Retina (tissue), 1 donor: ENCODE measurements around the gene NRIP2.

Experiments
- DNase-seq: peaks from one replicate; pipeline ENCODE4 v3.0.0-alpha.2; 2016

NRIP2 gene

DNA sequence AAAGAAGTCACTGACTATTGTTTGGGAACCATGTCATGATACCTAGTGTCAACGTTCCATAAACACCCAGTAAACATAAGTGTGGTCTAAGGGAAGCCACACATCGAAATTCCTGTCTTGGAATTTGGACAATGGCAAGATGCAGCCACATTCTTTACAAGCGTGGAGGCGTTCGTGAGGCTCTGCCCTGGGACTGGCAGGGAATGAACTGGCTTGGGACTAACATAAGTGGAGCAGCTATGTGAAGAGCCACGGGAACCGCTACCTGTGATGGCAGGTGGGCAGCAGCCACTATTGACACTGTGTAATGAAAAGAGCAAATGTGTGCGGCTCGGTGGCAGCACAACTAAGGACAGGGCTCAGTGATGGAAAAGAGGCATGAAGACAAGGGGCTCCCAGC lies 10.0 kb upstream of the NRIP2 start:
- DNase-seq = no peak

DNA sequence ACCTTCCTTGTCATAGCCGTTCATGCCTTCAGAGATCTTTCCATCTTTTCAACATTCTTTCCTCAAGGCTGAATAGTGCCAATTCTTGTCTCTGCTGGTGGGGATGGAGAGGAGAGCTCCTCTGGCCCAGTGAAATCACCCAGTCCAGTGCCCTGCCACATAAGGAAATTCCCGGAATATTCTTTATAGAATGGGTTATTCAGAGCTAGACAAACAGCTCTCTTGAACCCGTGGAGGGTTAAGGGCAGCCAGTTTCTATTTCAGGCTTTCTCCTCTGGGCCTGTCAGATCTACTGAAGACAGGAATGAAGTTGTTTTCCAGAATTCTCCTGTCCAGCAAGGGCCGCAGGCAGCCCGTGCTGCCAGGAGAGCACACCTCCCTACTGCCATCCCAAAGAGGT lies 8.1 kb upstream of the NRIP2 start:
- no peak for DNase-seq

DNA sequence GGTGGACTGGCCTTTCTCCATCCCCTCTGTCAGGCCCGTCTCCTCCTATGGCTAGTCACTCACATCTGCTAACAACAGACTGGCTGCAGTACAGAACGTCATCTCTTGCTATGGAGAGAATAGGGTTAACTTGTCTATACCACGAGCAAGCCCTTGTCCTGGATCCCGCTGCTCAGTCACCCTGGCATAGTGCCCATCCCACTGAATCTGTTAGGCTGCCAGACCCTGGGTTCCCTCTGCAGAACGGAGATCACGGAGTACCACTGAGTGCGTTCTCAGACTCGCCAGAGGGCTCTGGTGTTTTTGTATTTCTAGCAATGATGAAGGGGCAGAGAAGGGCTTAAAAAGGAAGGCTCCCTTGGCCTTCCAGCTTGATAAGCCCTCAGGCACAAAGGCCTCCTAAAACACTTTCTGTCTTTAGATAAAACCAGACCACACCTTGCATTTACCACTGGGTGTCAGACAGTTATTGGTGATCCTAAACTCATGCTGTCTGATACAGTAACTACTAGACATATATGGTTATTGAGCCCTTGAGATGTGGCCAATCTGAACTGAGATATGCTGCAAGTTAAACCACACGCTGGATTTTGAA lies 6.3 kb upstream of the NRIP2 start:
- DNase-seq = no peak

DNA sequence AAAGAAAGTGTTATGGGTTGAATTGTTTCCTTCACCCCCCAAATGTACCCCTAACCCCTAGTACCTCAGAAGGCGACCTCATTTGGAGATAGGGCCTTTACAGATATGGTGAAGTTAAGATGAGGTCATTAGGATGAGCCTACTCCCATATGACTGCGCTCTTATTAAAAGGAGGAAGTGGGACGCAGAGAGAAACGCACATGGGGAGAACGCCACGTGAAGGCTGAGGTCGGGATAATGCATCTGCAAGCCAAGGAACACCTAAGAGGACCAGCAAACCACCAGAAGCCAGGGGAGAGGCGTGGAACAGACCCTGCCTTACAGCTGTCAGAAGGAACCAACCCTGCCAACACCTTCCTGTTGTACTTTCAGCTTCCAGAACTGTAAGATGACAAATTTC lies 1.7 kb upstream of the NRIP2 start:
- no peak for DNase-seq

DNA sequence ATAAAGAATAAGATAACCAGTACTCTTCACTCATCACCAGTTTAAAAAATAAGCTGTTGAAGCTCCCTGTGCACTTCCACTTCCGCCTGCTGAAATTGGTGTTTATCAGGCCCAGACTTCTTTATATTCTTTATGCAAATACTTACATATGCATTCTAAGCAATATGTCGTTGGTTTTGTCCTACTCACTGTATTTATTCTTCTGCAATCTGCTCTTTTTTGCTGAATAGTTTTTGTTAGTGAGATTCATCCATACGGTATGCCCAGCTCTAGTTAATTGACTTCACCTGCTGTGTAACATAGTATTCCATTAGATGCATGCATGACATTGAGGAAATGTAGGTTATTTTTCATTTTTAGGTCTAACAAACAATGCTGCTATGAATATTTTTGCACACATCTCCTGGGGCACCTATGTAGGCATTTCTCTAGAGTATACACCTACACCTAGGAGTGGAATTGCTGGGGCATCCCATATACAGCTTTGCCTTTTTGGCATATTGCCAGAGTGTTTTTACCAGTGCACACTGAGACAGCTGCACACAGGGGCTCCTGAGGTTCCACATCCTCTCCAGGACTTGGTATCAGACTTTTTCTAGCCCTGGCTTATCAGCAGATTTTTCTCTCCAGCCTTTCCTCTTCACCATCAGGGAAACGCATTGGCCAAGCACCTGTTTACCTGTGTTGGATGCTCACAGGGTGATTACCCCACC lies 1.0 kb upstream of the NRIP2 start:
- no peak for DNase-seq

DNA sequence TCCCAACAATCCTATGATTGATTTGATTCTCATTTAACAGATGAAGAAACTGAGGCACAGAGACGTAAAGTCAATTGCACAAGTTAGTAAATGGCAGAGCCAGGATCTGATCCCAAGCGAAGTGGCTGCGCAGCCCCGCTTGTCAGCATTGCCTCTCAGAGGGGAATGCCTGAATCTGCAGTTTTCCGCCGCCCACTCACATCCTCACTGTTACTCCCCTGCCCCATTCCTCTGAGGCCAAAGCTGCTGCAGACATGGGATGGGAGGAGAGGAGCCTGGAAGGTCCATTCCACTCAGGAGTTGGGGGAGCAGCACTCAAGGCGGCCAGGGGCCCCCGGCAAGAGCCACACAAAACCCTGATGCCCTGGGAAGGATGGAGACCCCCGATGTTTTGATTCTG lies 1.0 kb downstream of the NRIP2 start:
- no peak for DNase-seq

DNA sequence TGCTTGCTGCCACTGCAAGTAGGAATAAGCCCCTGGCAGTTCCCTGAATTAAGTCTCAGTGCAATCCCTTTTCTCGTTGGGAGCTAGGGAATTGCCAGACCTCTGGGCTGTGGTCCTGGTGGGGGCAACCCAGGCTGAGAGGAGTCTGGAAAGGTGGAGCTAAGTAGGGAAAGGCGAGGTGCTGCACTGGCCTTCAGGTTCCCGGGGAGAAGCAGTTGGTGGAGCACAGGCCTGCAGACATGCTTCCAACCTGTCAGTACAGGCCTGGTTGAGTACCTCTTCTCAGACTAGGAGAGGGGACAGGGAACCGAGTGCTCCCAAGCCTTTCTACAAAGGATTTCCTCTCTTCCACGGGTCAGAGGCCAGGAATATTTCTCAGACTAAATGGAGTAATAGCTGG lies 1.5 kb downstream of the NRIP2 start:
- DNase-seq = no peak

DNA sequence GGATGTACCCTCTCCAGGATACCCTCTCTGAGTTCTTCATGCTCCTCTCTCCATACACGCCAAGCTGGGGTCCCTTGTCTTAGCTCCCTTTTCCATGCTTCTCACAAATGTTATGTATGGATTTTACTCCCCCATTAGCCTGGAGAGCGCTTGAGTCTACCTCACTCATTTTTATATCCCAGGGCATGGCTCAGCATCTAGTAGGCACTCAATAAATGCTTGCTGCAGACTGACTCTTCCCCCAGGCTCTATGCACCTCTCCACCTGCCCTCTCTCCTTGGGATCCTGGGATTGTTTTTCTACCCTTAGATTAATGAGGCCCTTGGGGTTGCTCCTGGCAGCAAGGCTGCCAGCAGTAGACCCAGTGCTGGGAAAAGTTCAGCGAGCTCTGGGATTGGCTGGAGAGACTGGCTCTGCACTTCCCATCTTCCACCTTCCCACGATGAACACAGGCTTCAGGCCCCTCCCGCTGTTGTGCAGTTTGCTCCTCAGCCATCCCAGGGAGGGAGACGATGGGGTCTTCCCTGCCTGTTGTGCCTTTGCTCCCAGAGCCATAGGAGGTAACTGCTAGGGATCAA lies 2.2 kb downstream of the NRIP2 start:
- DNase-seq = no peak

DNA sequence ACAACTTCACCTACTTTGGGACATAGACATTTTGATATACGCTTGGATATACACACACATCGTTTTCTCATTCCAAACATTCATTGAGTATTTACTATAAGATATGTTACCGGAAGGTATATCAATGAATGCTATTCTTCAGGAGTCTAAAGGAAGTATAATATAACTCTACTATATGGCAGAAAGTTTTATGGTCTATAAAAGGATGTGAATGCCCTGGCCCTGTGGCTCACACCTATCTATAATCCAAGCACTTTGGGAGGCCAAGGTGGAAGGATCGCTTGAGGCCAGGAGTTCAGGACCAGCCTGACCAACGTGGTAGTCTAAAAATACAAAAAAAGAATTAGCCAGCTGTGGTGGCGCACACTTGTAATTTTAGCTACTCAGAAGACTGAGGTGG lies 5.6 kb downstream of the NRIP2 start:
- no peak for DNase-seq

DNA sequence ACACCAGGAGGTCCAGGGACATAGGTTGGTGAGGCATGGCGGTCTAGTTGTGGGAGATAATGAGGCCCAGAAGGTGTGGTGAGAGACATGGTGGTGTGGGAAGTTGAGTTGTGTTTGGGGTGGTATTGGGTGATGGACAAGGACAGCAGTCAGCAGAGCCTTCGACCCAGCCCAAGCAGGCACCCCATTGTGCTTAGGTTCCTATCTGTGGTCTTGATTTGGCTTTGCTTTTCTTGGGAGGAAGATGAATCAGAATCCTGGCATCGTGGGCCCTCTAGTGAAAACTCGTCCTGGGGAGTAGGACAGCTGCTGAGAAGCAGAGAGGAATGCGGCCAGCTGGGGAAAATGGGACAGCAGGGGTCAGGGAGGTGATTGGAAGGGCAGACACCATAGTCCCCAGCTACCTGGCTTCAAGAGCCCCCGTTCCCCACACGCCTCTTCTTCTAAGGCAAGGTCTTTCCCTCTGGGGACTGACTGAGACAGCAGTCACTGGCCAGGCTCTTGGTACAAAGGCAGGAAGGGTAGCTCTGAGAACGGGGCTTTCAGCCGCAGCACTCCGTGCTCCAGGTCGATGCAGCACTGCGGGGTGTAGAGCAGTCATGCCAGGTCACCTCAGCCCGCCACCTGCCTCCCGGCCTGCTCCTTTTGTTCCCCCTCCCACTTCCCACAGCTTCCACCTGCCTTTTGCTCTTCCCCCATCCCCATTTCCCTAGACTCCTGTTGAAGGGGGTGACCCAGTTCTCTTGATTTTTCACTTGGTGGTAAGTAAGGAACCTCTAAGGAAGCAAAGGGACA lies 7.9 kb downstream of the NRIP2 start:
- no peak for DNase-seq

DNA sequence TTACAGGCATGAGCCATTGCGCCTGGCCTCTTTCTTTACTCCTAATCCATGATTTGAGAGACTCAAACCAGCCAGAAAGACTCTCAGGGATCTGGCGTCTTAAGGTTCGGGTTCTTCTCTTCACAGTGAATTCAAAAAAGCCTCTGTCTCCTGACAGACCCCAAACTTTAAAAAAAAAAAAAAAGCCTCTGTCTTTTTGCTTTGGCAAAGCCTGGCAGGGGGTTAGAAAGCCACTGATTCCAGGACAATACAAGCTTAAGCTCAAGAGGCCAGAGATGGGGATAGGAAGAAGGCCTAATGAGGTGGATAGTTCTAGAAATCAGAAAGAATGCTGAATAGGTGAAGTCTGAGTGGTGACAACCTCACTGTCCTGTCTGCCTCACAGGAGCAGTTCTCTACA lies 8.8 kb downstream of the NRIP2 start:
- no peak for DNase-seq

DNA sequence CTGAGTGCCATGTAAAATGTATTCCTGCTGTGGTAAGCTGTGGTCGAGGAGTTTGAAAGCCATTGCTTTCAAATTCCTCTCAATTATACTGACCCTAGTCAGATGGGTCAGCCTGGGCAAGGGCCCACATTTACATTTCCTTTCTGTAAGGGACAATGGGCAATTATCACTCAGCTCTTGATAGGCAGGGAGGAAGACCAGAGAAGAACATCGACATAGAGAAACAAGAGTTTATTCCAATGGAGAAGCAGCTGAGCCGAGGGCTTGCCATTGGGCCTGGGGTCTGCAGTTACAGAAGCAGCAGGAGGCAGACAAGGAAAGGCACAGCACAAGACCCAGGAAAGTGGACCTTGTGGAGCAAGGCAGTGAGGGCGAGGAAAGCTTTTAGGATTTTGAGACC lies 9.7 kb downstream of the NRIP2 start:
- no peak for DNase-seq

DNA sequence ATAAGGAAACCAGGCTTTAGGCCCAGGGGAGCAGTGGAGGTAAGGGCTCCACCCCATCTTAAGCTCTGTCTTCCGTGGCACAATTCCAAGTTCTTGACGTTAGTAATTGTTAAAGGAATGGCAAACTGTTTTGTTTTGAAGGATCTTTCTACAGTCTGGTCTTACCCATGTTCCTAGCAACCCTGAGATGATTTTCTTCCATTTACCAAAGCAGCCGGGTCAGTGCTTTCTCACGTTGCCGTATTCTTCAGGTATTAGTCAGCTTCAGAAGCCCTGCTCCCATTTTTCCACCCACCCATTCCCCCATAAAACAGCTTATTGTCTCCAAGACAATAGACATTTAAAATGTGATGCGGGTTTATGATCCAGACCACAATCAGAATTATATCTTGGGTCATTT lies 10.3 kb downstream of the NRIP2 start:
- DNase-seq = no peak

DNA sequence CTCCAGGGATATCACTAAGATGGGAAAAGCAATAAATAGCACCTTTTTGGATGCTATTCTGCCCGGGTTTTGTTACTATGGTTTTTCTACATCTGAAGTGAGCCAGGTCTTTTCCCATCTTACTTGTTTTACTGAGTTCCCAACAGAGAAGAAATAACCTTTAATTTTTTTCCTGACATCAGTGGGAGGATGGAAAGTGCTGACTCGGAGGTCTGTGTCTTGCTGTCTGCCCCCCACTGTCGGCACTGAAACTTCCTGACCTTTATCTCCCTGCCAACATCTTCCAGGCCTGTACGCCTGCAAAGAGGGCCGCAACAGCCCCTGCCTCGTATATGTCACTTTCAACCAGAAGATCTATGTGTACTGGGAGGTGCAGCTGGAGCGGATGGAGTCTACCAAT lies 11.4 kb downstream of the NRIP2 start:
- no peak for DNase-seq

DNA sequence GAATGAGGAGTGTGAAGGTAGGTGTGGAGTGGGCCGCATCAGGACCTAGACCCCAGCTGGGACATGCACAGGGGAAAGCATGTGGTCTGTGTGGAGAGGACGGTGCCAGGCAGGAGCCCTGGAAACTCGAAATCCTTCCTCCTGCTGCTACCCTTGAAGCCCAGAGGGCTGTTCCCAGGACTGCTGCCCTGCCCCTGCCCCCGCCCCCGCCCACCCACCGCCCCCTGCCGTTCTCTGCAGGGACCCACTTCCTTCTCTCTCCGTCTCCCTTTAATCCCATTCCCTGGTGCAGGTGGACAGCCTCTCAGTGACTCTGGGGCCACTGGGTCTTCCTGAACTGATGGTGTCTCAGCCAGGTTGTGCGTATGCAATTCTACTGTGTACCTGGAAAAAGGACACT lies 14.4 kb downstream of the NRIP2 start:
- no peak for DNase-seq

DNA sequence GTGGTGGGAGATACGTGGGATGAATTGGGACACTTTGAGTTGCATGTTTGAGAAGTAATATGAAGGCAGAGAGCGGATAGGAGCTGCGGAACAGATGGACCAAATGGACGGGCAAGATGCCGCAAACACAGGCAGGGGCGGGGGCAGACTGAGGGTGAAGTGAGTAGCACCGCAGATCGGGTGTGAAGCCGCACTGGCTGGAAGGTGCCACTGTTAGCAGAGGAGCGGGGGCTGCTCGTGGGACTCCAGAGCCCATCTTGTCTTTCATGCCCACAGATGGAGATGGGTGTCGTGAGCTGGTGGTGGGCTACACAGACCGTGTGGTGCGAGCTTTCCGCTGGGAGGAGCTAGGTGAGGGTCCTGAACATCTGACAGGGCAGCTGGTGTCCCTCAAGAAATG lies 15.0 kb downstream of the NRIP2 start:
- no peak for DNase-seq

DNA sequence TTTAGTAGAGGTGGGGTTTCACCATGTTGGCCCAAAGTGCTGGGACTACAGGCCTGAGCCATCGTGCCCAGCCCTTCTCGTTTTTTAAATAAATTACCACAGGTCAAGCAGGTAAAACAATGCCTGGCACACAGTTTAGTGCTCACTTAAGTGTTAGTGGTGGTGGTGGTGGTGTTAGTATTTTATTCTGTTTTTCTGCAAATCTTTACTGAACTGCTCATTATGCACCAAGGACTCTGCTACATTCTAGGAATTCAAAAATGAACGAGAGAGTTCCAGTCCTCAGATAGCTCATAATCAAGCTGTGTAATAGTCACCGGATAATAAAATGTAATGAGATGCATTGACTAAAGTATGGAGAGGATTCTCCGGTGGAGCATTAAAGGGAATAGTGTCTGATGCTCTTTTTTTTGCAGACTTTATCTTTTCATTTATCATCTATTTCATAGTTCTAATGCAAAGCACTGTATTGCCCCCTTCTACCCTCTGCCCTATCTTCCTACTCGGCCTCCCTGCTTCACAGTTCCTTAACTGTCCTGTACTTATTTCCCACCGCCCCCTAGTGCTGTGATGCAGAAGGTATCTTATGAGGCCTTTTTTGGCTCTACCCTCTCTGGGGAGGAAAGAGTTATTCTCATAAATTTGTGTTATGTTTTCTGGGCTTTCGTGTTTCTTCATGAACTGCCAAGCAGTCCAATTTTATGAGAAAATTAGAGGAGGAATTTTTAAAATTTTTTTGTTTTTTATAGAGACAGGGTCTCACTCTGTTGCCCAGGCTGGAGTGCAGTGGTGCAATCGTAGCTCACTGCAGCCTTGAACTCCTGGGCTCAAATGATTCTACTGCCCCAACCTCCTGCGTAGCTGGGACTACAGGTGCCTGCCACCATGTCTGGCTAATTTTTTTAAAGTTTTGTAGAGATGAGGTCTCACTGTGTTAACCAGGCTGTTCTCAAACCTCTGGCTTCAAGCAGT lies 21.3 kb downstream of the NRIP2 start:
- DNase-seq = peak; percentile 48

DNA sequence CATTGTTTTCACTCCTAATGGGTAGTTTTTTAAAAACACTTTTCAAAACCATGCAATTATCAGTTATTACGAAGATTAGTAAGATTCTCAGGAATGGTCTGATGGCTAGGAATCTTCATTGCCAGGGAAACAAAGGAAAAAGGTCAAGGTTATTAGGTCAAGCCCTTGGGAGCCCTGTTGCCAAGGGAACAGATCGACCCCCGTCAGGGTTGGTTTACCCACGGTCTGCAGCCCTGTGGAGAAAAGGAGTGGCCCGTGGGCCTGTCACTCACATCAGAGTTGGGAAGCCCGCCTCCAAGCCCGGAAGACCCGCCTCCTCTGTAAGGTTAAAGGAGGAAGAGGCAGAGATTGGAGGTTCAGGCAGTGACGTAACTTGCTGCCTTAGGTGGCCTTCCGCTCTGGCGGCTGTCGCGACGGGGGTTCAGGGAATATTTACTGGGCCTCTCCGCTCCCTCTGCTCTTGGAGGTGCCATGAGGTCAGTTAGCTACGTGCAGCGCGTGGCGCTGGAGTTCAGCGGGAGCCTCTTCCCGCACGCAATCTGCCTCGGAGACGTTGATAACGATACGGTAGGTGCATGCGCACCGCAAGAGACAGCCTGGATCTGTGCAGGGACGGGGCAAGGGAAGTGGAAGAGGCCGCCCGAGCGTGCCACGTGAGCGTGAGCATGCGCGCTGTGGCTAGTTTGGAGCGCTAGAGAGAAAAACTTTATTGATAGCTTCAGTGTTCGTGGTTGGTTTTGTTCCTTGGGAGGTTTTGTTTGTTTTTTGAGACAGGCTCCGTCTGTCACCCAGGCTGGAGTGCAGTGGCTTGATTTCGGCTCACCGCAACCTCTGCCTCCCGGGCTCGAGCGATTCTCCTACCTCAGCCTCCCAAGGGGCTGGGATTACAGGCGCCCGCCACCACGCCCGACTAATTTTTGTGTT lies 22.3 kb downstream of the NRIP2 start, which contains the start of gene ITFG2:
ITFG2 (plus strand) TSS at position 379 of the 924 bp plus-strand sequence; CDS start at position 472, 93 bp downstream.
- DNase-seq = peak; percentile 100

DNA sequence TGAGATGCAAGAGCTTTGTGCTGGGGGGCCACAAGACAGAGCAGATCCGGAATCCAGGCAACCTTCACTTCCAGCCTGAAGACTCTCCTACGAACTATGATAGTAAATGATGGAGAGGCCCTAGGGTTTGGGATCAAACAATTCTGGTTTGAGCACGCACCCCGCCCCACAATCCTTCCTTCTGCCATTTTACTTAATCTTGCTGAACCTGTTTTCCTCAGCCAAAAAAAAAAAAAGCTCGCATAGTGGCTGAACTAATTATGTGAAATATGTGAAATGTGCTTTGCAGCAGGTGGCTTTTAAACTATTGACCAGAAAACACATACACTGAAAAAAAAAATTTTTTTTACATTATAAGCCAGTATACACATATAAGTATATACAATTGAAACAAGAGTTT lies 23.0 kb downstream of the NRIP2 start:
- peak; percentile 31 for DNase-seq

DNA sequence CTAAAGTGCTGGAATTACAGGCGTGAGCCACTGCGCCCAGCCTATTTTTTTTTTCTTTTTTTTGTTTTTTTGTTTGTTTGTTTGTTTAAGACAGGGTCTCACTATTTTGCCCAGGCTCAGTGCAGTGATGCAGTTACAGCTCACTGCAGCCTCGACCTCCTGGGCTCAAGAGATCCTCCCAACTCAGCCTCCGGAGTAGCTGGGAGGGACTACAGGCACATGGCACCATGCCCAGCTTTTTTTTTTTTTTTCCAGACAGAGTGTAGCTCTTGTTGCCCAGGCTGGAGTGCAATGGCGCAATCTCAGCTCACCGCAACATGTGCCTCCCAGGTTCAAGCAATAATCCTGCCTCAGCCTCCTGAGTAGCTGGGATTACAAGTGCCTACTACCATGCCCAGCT lies 28.1 kb downstream of the NRIP2 start:
- DNase-seq = no peak

DNA sequence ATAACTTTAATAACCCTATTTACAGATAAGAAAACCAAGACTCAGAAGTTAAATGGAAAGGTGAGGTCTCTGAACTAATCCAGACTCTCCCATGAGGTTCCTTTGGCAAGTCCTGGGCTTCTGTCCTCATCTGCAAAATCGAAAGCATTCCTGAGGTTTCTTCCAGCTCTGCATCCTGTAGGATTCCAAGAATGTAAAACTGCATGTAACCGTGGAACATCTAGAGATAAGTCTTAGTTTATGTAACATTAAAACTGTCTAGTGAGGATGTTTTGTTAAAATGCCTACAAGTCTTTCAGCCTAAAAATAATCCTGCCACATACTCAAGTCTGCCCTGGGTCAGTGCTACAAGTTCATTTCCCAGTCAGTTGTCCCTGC lies 29.7 kb downstream of the NRIP2 start:
- DNase-seq = no peak
